ENCODE results near the gene TACR1. TPM values are rescaled to one million over a fixed set of nuclear protein-coding genes. Genes with fewer than 3 reads are reported as not detected.

TACR1 gene
- total and polyA plus RNA-seq, 2 of the 13 experiments (the other 11 are each of a cell fraction or from before 2014, with no cell fraction given), result not detected

GRCh38 chr2:75068546-75068945, 130.8 kb downstream of the TACR1 start (continued):
- TF ChIP-seq ARID3A (IDR thresholded peaks at IDR 0.05; ENCODE audit: low read depth, low read length) (no peak), MNT (IDR thresholded peaks at IDR 0.05) (no peak), ZNF547 (CRISPR knock-in tag; IDR thresholded peaks at IDR 0.05) (no peak), ARID5B (CRISPR knock-in tag; IDR thresholded peaks at IDR 0.05) (no peak), ZFP90 (CRISPR knock-in tag; IDR thresholded peaks at IDR 0.05; ENCODE audit: borderline replicate concordance) (no peak), ZNF260 (CRISPR knock-in tag; IDR thresholded peaks at IDR 0.05; ENCODE audit: borderline replicate concordance, low read depth) (no peak), ZNF766 (CRISPR knock-in tag; IDR thresholded peaks at IDR 0.05; ENCODE audit: borderline replicate concordance) (no peak), NFYC (CRISPR knock-in tag; IDR thresholded peaks at IDR 0.05) (no peak), ZNF367 (CRISPR knock-in tag; IDR thresholded peaks at IDR 0.05; ENCODE audit: borderline replicate concordance) (no peak), SP5 (CRISPR knock-in tag; IDR thresholded peaks at IDR 0.05; ENCODE audit: borderline replicate concordance, low read depth) (no peak), IRX3 (CRISPR knock-in tag; IDR thresholded peaks at IDR 0.05; ENCODE audit: borderline replicate concordance, low read depth) (no peak), ZNF446 (CRISPR knock-in tag; IDR thresholded peaks at IDR 0.05) (no peak), CEBPG (CRISPR knock-in tag; IDR thresholded peaks at IDR 0.05) (0 out of 2 replicates have a peak, but pooled peaks have one; percentile 8)
- TF ChIP-seq, protein P1, sequence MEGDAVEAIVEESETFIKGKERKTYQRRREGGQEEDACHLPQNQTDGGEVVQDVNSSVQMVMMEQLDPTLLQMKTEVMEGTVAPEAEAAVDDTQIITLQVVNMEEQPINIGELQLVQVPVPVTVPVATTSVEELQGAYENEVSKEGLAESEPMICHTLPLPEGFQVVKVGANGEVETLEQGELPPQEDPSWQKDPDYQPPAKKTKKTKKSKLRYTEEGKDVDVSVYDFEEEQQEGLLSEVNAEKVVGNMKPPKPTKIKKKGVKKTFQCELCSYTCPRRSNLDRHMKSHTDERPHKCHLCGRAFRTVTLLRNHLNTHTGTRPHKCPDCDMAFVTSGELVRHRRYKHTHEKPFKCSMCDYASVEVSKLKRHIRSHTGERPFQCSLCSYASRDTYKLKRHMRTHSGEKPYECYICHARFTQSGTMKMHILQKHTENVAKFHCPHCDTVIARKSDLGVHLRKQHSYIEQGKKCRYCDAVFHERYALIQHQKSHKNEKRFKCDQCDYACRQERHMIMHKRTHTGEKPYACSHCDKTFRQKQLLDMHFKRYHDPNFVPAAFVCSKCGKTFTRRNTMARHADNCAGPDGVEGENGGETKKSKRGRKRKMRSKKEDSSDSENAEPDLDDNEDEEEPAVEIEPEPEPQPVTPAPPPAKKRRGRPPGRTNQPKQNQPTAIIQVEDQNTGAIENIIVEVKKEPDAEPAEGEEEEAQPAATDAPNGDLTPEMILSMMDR (CRISPR knock-in tag; IDR thresholded peaks at IDR 0.05), result peak; percentile 30; the same call in 1 of the 2 replicates
